Dendritic cell treated with granulocyte-macrophage colony-stimulating factor and Interleukin-4, amounts not matched to agents 40 ng/mL and 50 ng/mL, for 4 days (primary cell): Measurements from ENCODE around the gene FGGY.
A peak's percentile ranks its signal among the peaks of the same experiment; 100 is the strongest.
"Not testable (repeated sequence)": the region's sequence is repeated elsewhere in the genome, so short reads cannot be mapped to it uniquely, and the experiment has no call there.

Source experiments
- H3K27ac Mint-ChIP-seq: one replicate; pipeline ENCODE4 v1.8.0; 2022; ENCODE audit warnings: mild to moderate bottlenecking, mixed read lengths
- H3K27me3 Mint-ChIP-seq: one replicate; pipeline ENCODE4 v1.8.0; 2022; ENCODE audit warnings: mild to moderate bottlenecking, mixed read lengths
- H3K36me3 Mint-ChIP-seq: one replicate; pipeline ENCODE4 v1.8.0; 2022; ENCODE audit warnings: low read depth, mixed read lengths
- H3K4me1 Mint-ChIP-seq: one replicate; pipeline ENCODE4 v1.8.0; 2022; ENCODE audit warnings: low read depth, mixed read lengths
- H3K4me3 Mint-ChIP-seq: one replicate; pipeline ENCODE4 v1.8.0; 2022; ENCODE audit warnings: mild to moderate bottlenecking, moderate library complexity, mixed read lengths
- H3K9me3 Mint-ChIP-seq: one replicate; pipeline ENCODE4 v1.8.0; 2022; ENCODE audit warnings: mixed read lengths
- intact Hi-C: fragments of 100-400 bp; cut with micrococcal nuclease; formaldehyde crosslinking; loops from one replicate; pipeline ENCODE4 v1.15.0; 2022

The FGGY gene

DNA sequence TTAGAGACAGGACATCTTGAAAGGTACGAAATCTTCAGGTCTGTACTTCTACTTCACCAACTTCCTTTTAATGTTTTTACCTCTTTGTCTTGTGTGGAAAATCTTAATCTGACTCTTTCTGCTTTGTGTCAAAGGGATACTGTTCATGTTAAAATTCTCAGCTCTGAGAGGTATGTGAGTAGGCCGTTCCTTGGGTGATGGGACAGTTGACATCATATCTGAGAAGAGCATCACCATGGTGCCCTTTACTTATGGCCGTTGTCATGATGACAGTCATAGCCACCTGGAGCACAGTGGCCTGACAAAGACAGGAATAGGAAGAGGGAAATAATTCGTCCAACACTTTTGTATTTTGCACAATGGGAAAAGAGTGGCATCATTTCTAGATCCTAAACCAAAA, 145.6 kb downstream of the FGGY start:
- no peaks in the 10 kb centered on the region for H3K9me3 Mint-ChIP-seq
- intact Hi-C loops, result no loop called here
- H3K36me3 Mint-ChIP-seq, result no peaks in the 10 kb centered on the region
- no peak overlapping the region for H3K27ac Mint-ChIP-seq
- H3K4me3 Mint-ChIP-seq, result no peak overlapping the region
- peaks cover 10% of the 10 kb centered on the region for H3K4me1 Mint-ChIP-seq
- H3K27me3 Mint-ChIP-seq, result no peaks in the 10 kb centered on the region

- Mint-ChIP-seq H3K9me3 (no peaks in the 10 kb centered on the region), H3K27ac (no peak overlapping the region), H3K27me3 (no peaks in the 10 kb centered on the region), H3K4me1 (peaks cover 10% of the 10 kb centered on the region), H3K36me3 (no peaks in the 10 kb centered on the region), H3K4me3 (no peak overlapping the region)
- intact Hi-C loops, result no loop called here
Observed at GRCh38 chr1:59443310-59443709, 146.4 kb downstream of the FGGY start.

GRCh38 chr1:59444520-59444919, 147.6 kb downstream of the FGGY start:
- Mint-ChIP-seq H3K27ac (peak overlapping the region; percentile 26), H3K9me3 (no peaks in the 10 kb centered on the region), H3K27me3 (no peaks in the 10 kb centered on the region), H3K4me3 (no peak overlapping the region), H3K4me1 (peaks cover 10% of the 10 kb centered on the region), H3K36me3 (no peaks in the 10 kb centered on the region)
- intact Hi-C loops, result no loop called here

- H3K4me3 Mint-ChIP-seq, result no peak overlapping the region
- intact Hi-C loops, result no loop called here
- H3K36me3 Mint-ChIP-seq, result no peaks in the 10 kb centered on the region
- H3K27ac Mint-ChIP-seq, result peak overlapping the region; percentile 26
- H3K27me3 Mint-ChIP-seq, result no peaks in the 10 kb centered on the region
- no peaks in the 10 kb centered on the region for H3K9me3 Mint-ChIP-seq
- peaks cover 10% of the 10 kb centered on the region for H3K4me1 Mint-ChIP-seq
Observed at GRCh38 chr1:59445040-59445439, 148.1 kb downstream of the FGGY start.

DNA sequence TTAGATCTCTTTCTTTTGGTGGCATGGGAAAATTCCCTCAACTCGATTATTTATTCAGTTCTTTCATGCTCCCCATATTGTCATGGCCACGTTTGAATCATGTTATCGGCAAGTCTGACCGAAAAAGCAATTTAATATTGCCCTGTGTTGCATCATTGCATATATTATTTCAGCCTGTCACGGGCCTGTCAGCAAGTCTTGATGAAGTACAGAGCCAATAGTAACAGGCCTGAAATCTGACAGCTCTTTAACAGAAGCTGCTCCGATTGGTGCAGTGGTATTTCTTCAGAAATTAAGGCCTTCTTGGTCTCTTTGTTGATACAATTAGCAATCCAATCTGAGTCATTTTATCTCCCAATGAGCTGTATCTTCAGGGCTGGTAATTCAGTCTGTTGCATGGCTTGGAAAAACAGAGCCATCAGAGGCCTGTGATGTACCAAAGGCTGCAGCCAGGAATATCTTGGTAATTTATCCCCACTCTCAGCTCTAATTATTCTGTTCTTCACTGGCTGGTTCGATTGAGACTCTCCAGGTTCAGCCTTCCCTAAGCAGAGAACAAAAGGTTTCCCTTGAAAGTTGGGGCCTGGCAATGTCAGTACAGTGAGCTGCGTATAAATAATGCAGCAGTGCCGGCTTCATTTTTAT, 149.5 kb downstream of the FGGY start:
- peaks cover 10% of the 10 kb centered on the region for H3K4me1 Mint-ChIP-seq
- no peaks in the 10 kb centered on the region for H3K27me3 Mint-ChIP-seq
- no peak overlapping the region for H3K4me3 Mint-ChIP-seq
- H3K9me3 Mint-ChIP-seq, result no peaks in the 10 kb centered on the region
- intact Hi-C loops, result no loop called here
- H3K27ac Mint-ChIP-seq, result no peak overlapping the region
- H3K36me3 Mint-ChIP-seq, result no peaks in the 10 kb centered on the region

- intact Hi-C loops, result no loop called here
- Mint-ChIP-seq H3K36me3 (no peaks in the 10 kb centered on the region), H3K27ac (no peak overlapping the region), H3K4me3 (no peak overlapping the region), H3K4me1 (peaks cover 27% of the 10 kb centered on the region), H3K27me3 (no peaks in the 10 kb centered on the region), H3K9me3 (peaks cover 11% of the 10 kb centered on the region)
Observed at GRCh38 chr1:59452026-59452425, 155.1 kb downstream of the FGGY start.

- no peak overlapping the region for H3K27ac Mint-ChIP-seq
- no peaks in the 10 kb centered on the region for H3K27me3 Mint-ChIP-seq
- H3K9me3 Mint-ChIP-seq, result peaks cover 11% of the 10 kb centered on the region
- intact Hi-C loops, result no loop called here
- H3K4me1 Mint-ChIP-seq, result peaks cover 27% of the 10 kb centered on the region
- H3K4me3 Mint-ChIP-seq, result no peak overlapping the region
- no peaks in the 10 kb centered on the region for H3K36me3 Mint-ChIP-seq
Observed at GRCh38 chr1:59452559-59452958, 155.7 kb downstream of the FGGY start.

DNA sequence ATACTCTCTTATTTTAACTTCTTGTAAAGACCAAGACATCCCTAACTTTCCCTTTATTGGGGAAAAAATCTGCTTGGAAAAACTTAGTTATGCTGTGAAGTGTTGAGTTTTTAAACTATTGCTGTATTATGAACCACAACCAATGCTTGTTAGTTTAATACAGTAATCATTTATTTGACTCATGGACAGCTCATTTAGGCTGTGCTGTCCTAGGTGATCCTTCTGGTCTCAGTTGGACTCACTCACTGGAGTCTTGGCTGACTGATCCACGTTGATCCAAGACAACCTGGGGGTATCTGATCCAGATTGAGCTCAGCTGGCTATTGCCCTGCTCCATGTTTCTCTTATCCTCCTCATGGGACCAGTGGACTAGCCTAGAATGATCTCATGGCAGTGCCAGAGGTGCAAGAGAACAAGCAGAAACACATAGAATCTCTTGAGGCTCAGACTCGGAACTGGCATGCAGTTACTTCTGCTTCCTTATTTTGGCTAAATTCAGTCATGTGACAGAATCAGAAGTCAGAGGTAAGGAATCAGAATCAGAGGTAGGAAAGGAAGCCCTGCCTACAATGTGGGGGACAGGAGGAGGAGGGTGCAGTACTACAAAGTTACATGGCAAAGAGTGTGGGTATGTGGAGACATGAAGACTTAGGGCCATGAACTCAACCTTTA, 156.5 kb downstream of the FGGY start:
- intact Hi-C loops, result no loop called here
- Mint-ChIP-seq H3K4me1 (peaks cover 27% of the 10 kb centered on the region), H3K27ac (peak overlapping the region; percentile 18), H3K36me3 (no peaks in the 10 kb centered on the region), H3K9me3 (peaks cover 11% of the 10 kb centered on the region), H3K4me3 (no peak overlapping the region), H3K27me3 (no peaks in the 10 kb centered on the region)

GRCh38 chr1:59455206-59455605, 158.3 kb downstream of the FGGY start:
- intact Hi-C loops, result no loop called here
- peak overlapping the region; percentile 11 for H3K27ac Mint-ChIP-seq
- H3K9me3 Mint-ChIP-seq, result peaks cover 19% of the 10 kb centered on the region

GRCh38 chr1:59457786-59458185, 160.9 kb downstream of the FGGY start:
- no peaks in the 10 kb centered on the region for H3K36me3 Mint-ChIP-seq
- H3K4me1 Mint-ChIP-seq, result peaks cover 27% of the 10 kb centered on the region
- no peaks in the 10 kb centered on the region for H3K27me3 Mint-ChIP-seq
- H3K27ac Mint-ChIP-seq, result no peak overlapping the region
- peaks cover 29% of the 10 kb centered on the region for H3K9me3 Mint-ChIP-seq
- H3K4me3 Mint-ChIP-seq, result no peak overlapping the region
- intact Hi-C loops, result no loop called here

More at GRCh38 chr1:59455206-59455605, 158.3 kb downstream of the FGGY start:
- Mint-ChIP-seq H3K36me3 (no peaks in the 10 kb centered on the region), H3K4me3 (no peak overlapping the region), H3K4me1 (peaks cover 27% of the 10 kb centered on the region), H3K27me3 (no peaks in the 10 kb centered on the region)

DNA sequence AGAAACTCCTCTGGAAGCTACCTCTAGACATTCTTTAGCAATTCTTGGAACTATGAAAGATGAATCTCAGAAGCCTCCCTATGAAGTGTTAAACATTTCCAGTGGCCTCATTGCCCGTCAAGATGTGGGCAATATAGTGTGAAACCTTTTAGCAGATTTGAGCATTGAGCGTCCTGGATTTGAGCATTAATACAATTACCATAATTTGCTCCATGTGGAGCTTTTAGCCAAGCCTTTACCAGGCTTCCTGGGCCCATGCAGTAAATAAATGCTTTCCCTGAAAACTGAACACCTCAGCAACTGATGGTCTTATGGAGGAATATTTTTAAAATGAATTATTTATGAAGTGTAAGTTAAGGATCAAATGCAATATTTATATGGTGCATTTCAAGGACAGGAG, 162.0 kb downstream of the FGGY start:
- intact Hi-C loops, result no loop called here

GRCh38 chr1:59462942-59463341, 166.0 kb downstream of the FGGY start:
- intact Hi-C loops, H3K36me3 Mint-ChIP-seq, H3K27me3 Mint-ChIP-seq, H3K4me3 Mint-ChIP-seq, H3K27ac Mint-ChIP-seq, H3K4me1 Mint-ChIP-seq: not testable (repeated sequence)
- peaks cover 18% of the 10 kb centered on the region for H3K9me3 Mint-ChIP-seq

More for the DNA sequence above, 162.0 kb downstream of the FGGY start:
- no peaks in the 10 kb centered on the region for H3K27me3 Mint-ChIP-seq
- peaks cover 22% of the 10 kb centered on the region for H3K9me3 Mint-ChIP-seq
- no peaks in the 10 kb centered on the region for H3K36me3 Mint-ChIP-seq
- H3K27ac Mint-ChIP-seq, result no peak overlapping the region
- peaks cover 16% of the 10 kb centered on the region for H3K4me1 Mint-ChIP-seq
- no peak overlapping the region for H3K4me3 Mint-ChIP-seq

DNA sequence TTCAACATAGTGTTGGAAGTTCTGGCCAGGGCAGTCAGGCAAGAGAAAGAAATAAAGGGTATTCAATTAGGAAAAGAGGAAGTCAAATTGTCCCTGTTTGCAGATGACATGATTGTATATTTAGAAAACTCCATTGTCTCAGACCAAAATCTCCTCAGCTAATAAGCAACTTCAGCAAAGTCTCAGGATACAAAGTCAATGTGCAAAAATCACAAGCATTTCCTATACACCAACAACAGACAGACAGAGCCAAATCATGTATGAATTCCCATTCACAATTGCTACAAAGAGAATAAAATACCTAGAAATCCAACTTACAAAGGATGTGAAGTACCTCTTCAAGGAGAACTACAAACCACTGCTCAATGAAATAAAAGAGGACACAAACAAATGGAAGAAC, 168.6 kb downstream of the FGGY start:
- H3K9me3 Mint-ChIP-seq, result peaks cover 20% of the 10 kb centered on the region
- H3K36me3 Mint-ChIP-seq, result not testable (repeated sequence)

GRCh38 chr1:59468828-59469428, 172.0 kb downstream of the FGGY start:
- peaks cover 23% of the 10 kb centered on the region for H3K9me3 Mint-ChIP-seq
- no peak overlapping the region for H3K27ac Mint-ChIP-seq
- intact Hi-C loops, result no loop called here
- H3K4me1 Mint-ChIP-seq, result peaks cover 5% of the 10 kb centered on the region
- H3K27me3 Mint-ChIP-seq, result no peaks in the 10 kb centered on the region
- H3K36me3 Mint-ChIP-seq, result no peaks in the 10 kb centered on the region
- H3K4me3 Mint-ChIP-seq, result no peak overlapping the region

More for the DNA sequence above, 168.6 kb downstream of the FGGY start:
- intact Hi-C loops, H3K4me1 Mint-ChIP-seq, H3K27ac Mint-ChIP-seq, H3K27me3 Mint-ChIP-seq, H3K4me3 Mint-ChIP-seq: not testable (repeated sequence)
